Measurements from ENCODE around the gene RAD51B. TPM values are rescaled to one million over a fixed set of nuclear protein-coding genes. Genes with fewer than 3 reads are reported as not detected.

Gene RAD51B
- total RNA-seq, 1 experiment from 2014 or later, result 8.5 TPM

DNA sequence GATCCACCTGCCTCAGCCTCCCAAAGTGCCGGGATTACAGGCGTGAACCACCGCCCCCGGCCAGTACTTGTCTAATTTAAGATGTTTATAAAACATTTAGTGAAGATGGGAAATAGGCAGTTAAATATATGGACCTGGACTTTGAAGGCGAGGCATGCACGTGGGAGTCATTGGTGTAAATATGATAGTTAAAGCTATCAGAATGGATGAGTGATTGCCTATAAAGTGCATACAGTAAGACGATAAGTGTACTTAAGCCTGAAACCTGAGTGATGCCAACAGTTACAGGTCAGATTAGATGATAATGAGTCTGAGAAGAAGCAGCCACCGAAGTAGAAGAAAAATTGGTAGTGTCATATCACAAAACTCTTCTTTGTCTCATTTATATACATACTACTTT is 11.5 kb downstream of the RAD51B start:
- no peaks in the 10 kb centered on the region for H3K4me1 ChIP-seq (ENCODE audit: control insufficient read depth, insufficient read depth, low read length)
- no TSS peak for BruUV-seq (replicated peaks)
- in situ Hi-C loops (cut with HindIII; ENCODE audit: low pct_unique_long_range_greater_than_20kb, low sequenced_read_pairs), result no loop called here
- CTCF ChIA-PET, result no interaction called here
- ATAC-seq, result no peak
- H3K9me3 ChIP-seq (ENCODE audit: control insufficient read depth, insufficient read depth, low read depth, low read length), result no peaks in the 10 kb centered on the region
- intact Hi-C loops (cut with micrococcal nuclease; ENCODE audit: unreplicated experiment), result loop anchor here (10.0 kb wide), 1 partner anchor 1014 kb away; no protein-coding TSS in a partner anchor
- no peaks in the 10 kb centered on the region; the same call in 1 of the 2 replicates for H3K36me3 ChIP-seq (ENCODE audit: control insufficient read depth, insufficient read depth, low read length)
- no peak for DNase-seq (ENCODE audit: low read depth, low spot score)
- H3K27ac ChIP-seq (ENCODE audit: low read length), result no peak overlapping the region
- TF ChIP-seq, protein P1, sequence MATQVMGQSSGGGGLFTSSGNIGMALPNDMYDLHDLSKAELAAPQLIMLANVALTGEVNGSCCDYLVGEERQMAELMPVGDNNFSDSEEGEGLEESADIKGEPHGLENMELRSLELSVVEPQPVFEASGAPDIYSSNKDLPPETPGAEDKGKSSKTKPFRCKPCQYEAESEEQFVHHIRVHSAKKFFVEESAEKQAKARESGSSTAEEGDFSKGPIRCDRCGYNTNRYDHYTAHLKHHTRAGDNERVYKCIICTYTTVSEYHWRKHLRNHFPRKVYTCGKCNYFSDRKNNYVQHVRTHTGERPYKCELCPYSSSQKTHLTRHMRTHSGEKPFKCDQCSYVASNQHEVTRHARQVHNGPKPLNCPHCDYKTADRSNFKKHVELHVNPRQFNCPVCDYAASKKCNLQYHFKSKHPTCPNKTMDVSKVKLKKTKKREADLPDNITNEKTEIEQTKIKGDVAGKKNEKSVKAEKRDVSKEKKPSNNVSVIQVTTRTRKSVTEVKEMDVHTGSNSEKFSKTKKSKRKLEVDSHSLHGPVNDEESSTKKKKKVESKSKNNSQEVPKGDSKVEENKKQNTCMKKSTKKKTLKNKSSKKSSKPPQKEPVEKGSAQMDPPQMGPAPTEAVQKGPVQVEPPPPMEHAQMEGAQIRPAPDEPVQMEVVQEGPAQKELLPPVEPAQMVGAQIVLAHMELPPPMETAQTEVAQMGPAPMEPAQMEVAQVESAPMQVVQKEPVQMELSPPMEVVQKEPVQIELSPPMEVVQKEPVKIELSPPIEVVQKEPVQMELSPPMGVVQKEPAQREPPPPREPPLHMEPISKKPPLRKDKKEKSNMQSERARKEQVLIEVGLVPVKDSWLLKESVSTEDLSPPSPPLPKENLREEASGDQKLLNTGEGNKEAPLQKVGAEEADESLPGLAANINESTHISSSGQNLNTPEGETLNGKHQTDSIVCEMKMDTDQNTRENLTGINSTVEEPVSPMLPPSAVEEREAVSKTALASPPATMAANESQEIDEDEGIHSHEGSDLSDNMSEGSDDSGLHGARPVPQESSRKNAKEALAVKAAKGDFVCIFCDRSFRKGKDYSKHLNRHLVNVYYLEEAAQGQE (IDR thresholded peaks at IDR 0.05; ENCODE audit: insufficient read depth in 1 of 2, low read depth in 2 of 2, low read length in 1 of 2), result no peak
- TF ChIP-seq TCF7L2 (IDR thresholded peaks at IDR 0.05; ENCODE audit: low read depth, low read length), result no peak
- no peak overlapping the region for H3K4me3 ChIP-seq (ENCODE audit: low read depth in 2 of 2, low read length in 2 of 2)
- H3K27me3 ChIP-seq (ENCODE audit: control insufficient read depth, insufficient read depth, low read length), result no peaks in the 10 kb centered on the region
- POLR2A ChIA-PET, result no interaction called here

DNA sequence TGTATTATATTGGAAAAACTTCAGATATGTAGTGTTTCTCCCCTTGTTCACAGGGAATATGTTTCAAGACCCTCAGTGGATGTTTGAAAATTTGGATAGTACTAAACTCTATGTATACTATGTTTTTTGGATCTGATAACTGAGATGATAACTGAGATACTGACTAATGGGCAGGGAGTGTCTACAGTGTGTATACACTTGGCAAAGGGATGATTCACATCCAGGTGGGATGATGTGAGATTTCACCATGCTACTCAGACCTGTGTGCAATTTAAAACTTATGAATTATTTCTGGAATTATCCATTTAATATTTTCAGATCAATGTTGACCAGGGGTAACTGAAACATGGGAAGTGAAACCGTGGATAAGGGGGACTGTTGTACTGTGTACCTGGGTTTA is 13.8 kb downstream of the RAD51B start:
- in situ Hi-C loops (cut with HindIII; ENCODE audit: low pct_unique_long_range_greater_than_20kb, low sequenced_read_pairs), result no loop called here
- ATAC-seq (no peak), DNase-seq (ENCODE audit: low read depth, low spot score) (no peak)
- no peak overlapping the region for H3K27ac ChIP-seq (ENCODE audit: low read length)
- TF ChIP-seq, protein P1 (IDR thresholded peaks at IDR 0.05; ENCODE audit: insufficient read depth in 1 of 2, low read depth in 2 of 2, low read length in 1 of 2), result no peak
- TF ChIP-seq, protein P2, sequence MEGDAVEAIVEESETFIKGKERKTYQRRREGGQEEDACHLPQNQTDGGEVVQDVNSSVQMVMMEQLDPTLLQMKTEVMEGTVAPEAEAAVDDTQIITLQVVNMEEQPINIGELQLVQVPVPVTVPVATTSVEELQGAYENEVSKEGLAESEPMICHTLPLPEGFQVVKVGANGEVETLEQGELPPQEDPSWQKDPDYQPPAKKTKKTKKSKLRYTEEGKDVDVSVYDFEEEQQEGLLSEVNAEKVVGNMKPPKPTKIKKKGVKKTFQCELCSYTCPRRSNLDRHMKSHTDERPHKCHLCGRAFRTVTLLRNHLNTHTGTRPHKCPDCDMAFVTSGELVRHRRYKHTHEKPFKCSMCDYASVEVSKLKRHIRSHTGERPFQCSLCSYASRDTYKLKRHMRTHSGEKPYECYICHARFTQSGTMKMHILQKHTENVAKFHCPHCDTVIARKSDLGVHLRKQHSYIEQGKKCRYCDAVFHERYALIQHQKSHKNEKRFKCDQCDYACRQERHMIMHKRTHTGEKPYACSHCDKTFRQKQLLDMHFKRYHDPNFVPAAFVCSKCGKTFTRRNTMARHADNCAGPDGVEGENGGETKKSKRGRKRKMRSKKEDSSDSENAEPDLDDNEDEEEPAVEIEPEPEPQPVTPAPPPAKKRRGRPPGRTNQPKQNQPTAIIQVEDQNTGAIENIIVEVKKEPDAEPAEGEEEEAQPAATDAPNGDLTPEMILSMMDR (IDR thresholded peaks at IDR 0.05), result no peak
- TF ChIP-seq POLR2AphosphoS5 (IDR thresholded peaks at IDR 0.05; ENCODE audit: low read depth, low read length), result no peak
- TF ChIP-seq SIN3A (IDR thresholded peaks at IDR 0.05; ENCODE audit: borderline replicate concordance, insufficient read depth, low read depth, low read length), result no peak
- no peaks in the 10 kb centered on the region for H3K9me3 ChIP-seq (ENCODE audit: control insufficient read depth, insufficient read depth, low read depth, low read length)
- intact Hi-C loops (cut with micrococcal nuclease; ENCODE audit: unreplicated experiment), result loop anchor here (10.0 kb wide), 1 partner anchor 1011 kb away; no protein-coding TSS in a partner anchor
- no TSS peak for BruUV-seq (replicated peaks)
- ChIA-PET CTCF (no interaction called here), POLR2A (no interaction called here)
- H3K36me3 ChIP-seq (ENCODE audit: control insufficient read depth, insufficient read depth, low read length), result no peaks in the 10 kb centered on the region; the same call in 1 of the 2 replicates
- no peaks in the 10 kb centered on the region for H3K27me3 ChIP-seq (ENCODE audit: control insufficient read depth, insufficient read depth, low read length)
- no peaks in the 10 kb centered on the region for H3K4me1 ChIP-seq (ENCODE audit: control insufficient read depth, insufficient read depth, low read length)
- no peak overlapping the region for H3K4me3 ChIP-seq (ENCODE audit: low read depth in 2 of 2, low read length in 2 of 2)
